Raji (cell line): ENCODE measurements around the gene SLC30A2.

ENCODE experiments used
- POLR2A ChIP-seq: IDR thresholded peaks from 2 replicates; pipeline ENCODE4 v1.6.1; 2011; ENCODE audit warnings: low read depth, low read length, control low read depth; ENCODE audit not compliant: insufficient read depth

Gene SLC30A2

GRCh38 chr1:26055041-26055440 lies 9.1 kb upstream of the SLC30A2 start:
- no peak for TF ChIP-seq POLR2A

DNA sequence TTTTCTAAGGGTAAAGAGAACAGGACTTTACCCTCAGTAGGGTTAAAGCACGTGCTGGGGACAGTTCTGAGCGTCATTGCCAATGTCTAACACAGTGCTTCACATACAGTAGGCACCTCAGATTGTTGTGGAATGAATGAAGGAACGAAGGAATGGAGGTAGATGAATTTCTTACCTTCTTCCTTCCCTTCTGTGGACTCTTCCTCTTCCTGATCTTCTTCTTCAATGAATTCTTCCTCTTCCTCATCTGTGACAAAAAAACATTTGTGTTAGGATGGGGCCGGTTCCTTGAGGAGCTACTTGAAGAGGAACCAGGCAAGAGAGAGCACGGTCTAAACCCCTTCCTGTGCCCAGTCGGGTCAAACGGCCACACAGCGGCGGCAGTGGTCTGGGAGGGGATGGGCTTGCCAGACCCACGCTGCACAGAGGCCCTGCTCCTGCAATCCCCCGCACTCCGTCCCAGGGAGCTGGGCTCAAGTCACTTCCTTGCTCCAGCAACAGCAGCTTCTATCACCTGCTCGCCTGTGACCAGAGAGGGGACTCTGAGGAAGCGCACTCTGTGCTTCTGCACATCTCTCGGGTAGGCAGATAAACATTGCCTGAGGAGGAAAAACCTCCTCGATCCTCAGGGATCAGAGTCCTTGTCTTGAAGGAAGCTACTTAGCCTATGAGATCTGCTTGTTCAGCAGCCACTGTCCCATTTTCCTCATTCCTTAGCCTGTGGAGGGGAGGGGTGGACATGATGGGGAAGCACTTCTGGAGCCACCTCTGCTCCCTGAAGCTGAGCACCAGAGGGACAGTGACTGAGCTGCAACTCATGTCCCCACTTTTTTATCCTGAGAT lies 8.0 kb upstream of the SLC30A2 start:
- no peak for TF ChIP-seq POLR2A

GRCh38 chr1:26050248-26050640 lies 4.3 kb upstream of the SLC30A2 start:
- TF ChIP-seq POLR2A: no peak

GRCh38 chr1:26049531-26050247 lies 3.8 kb upstream of the SLC30A2 start:
- no peak for TF ChIP-seq POLR2A

GRCh38 chr1:26047278-26047874 lies 1.5 kb upstream of the SLC30A2 start:
- TF ChIP-seq POLR2A: no peak

DNA sequence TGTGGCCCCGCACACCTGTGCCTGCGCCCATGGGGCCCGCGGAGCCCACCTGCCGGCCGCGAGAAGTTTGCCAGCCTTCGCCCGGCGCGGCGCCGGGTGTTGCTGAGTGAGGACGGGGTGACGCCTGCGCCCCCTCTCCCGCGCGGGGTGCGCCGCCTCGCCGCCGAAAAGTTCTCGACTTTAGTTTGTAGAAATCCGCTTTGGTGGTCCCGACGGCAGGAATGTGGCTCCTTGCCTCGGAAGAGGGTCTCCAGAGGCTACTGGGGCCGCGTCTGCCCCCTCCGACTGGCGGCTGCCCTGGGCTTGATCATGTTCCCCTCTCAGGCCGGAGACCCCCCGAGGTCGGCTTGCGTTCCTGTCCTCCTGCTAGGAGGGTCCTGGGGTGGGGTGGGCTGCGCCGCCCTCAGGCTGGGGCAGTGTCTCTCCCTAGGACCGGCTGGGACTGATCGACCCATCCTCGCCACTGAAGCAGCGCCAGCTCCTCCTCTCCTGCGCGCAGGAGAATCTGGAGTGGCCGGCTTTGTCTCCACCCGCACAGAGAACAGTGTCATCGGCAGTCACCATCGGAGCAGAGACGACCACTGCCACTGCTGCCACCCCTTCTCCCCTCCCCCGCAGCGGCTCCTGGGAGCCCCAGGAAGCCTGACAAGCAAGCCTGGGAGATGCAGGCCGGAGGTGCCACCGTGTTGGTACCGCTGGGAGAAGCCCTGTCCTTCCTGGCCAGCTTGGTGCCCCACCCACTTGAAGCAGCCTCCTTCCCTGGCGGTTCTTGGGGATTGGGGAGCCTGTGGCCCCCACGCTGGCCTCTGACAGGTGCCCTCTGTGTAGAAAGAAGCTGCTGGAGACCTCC lies 553 bp upstream of the SLC30A2 start:
- TF ChIP-seq POLR2A: no peak

DNA sequence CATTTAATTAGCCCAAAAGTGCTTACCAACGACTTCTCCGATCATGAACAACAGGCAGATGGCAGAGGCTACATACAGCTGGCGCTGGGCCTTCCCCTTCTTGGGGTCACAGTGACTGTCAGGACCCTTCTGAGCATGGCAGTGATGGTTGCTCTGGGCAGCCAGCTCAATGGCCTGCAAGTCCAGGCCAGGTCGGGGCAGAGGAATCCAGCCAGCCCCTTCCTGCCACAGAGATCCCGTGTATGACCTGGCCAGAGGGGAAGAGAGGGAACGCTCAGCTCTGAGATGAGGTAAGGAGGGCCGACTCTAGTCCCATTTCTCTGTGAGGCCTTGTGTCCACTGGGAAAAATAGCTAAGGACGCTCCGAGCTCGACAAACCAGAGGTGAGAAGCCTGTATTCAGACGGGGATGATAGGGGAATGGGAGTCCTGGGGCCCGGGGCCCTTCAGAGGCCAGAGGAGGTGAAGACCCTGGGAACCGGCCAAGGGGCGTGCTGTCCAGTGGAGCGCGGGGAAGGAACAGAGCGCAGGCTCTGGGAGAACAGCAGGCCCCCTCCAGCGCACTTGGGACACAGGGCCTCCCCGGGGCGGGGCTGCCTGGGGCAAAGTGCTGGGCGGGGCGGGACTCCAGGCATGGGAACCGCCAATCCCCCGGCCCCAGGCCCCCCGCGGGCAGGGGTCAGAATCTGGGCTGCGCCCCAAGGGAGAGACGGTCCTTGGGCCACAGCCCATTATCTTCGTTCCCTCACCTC lies 772 bp downstream of the SLC30A2 start:
- no peak for TF ChIP-seq POLR2A

GRCh38 chr1:26044414-26044813 lies 1.5 kb downstream of the SLC30A2 start:
- TF ChIP-seq POLR2A: no peak

- no peak for TF ChIP-seq POLR2A
Observed at GRCh38 chr1:26043765-26044164, 2.2 kb downstream of the SLC30A2 start.

DNA sequence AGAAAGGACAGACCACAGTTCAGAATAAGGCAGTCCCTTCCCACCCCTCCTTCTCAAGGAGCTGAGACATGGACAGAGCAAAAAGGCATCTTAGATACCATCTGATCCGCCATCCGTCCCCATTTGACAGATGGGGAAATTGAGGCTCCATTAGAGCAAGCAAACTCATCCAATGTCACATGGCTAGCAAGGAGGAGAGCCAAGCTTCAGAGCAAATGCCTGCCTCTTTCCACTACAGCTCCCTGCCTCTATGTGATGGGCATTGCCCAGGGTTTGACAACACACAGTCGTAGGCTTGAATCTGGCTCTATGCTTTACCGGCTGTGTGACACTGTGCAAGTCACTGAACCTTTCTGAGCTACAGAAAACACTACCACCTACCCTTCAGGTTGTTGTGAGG lies 3.9 kb downstream of the SLC30A2 start:
- no peak for TF ChIP-seq POLR2A

DNA sequence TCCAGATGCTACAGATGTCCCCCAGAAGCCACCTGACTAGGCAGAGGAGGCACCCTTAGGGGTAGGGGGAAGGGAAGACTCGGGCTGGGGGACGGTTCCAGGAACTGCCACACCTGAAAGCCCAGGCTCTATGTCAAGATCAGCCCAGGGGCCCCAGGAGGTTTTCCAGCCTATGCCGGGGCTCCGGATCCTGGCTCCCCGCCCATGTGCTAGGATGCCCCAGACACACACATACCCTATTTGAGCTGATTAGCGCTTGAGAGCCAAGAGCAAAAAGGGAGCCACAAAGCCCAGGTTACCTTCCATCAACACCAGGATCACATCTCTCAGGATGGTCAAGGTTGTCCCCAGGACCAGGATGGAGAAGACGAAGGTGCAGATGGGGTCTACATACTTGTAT lies 4.5 kb downstream of the SLC30A2 start:
- no peak for TF ChIP-seq POLR2A

DNA sequence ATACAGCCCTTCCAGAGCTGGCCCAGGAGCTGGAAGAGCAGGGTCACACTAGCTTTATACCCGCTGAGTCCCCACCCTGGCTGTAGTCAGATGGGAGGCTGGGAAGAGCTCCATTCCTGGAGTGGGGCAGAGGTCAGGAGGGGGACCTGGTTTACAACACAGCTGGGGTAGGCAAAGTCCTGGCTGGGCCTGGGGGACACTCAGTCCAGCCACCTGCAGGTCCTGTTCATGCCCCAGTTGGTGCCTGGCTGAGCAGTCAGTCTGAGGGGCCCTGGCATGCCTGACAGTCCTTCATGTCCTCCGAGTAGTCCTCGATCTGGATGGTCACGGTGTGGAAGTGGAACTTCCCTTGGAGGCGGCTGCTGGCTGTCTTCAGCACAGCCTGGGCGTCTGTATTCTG lies 7.0 kb downstream of the SLC30A2 start:
- no peak for TF ChIP-seq POLR2A

DNA sequence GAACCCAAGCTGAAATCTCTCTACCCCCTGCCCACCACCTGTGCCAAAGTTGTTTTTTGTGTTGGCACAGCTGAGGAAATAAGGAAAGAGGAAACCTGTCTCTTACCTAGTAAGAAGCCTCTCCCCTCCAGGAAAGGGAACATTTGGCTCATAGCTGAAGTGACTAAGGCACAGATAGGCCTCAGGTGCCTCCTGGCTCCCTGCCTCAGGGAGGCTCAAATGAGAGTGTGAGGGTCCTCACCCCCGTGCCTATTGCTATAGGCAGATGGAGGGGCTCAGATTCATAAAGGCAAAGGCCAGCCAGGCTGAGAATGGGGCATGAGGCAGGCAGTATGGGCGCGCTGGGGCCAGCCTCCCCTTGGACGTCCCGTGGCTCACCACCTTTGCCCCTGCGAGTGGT lies 7.4 kb downstream of the SLC30A2 start:
- no peak for TF ChIP-seq POLR2A

GRCh38 chr1:26037904-26038303 lies 8.0 kb downstream of the SLC30A2 start:
- TF ChIP-seq POLR2A: no peak
